GM12873 (cell line): ENCODE data around the gene ANO2.

Experiments
- CTCF ChIP-seq: IDR thresholded peaks from 2 replicates; pipeline ENCODE4 v1.5.1; 2012; ENCODE audit warnings: low read depth, mild to moderate bottlenecking, moderate library complexity, low read length, control low read depth; ENCODE audit not compliant: insufficient read depth; ENCODE audit errors: missing control alignments

Gene ANO2

GRCh38 chr12:5554711-5555110 lies 390.3 kb downstream of the ANO2 start:
- no peak for TF ChIP-seq CTCF

DNA sequence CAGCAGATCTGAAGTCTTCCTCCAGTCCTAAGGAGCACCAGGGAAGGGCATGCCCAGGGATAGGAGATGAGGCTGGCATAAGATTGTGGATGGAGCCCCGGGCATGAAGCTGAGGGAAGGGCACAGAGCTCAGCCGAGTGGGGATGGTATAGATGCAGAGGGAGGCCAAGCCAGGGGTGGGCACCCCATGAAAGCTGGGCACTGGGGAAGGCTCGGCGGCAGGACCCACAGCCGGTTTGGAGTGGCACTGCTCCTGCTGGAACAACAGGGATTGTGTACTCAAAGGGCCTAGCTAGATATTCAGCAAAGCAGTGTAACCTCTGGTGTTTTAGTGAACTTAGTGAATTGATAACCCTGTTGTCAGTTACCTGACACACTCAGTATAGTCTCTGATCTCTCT lies 396.0 kb downstream of the ANO2 start:
- no peak for TF ChIP-seq CTCF

- TF ChIP-seq CTCF, result no peak
These were observed 396.7 kb downstream of the ANO2 start for GRCh38 chr12:5548152-5548943.

GRCh38 chr12:5546616-5547015 lies 398.4 kb downstream of the ANO2 start:
- no peak for TF ChIP-seq CTCF

- TF ChIP-seq CTCF, result no peak
These were observed 407.3 kb downstream of the ANO2 start for GRCh38 chr12:5537771-5538170.

- no peak for TF ChIP-seq CTCF
These were observed 409.5 kb downstream of the ANO2 start for GRCh38 chr12:5535541-5535940.

GRCh38 chr12:5534426-5535199 lies 410.4 kb downstream of the ANO2 start:
- no peak for TF ChIP-seq CTCF
